Measurements from ENCODE around the gene GLIS1. TPM values are rescaled to one million over a fixed set of nuclear protein-coding genes. Genes with fewer than 3 reads are reported as not detected.

The GLIS1 gene
- total RNA-seq, 1 experiment from 2014 or later: 0.39 TPM

- no peak for TF ChIP-seq ZBTB33 (IDR thresholded peaks at IDR 0.05; ENCODE audit: extremely low read depth, insufficient replicate concordance, low read length)
Measured at GRCh38 chr1:53666566-53666965, 72.4 kb downstream of the GLIS1 start (continued).

- no peak for ATAC-seq
- ChIA-PET POLR2A (no interaction called here), CTCF (no interaction called here)
Measured at GRCh38 chr1:53665996-53666395, 73.0 kb downstream of the GLIS1 start.

More at GRCh38 chr1:53665996-53666395, 73.0 kb downstream of the GLIS1 start:
- no TSS peak for BruUV-seq (replicated peaks)
- Histone ChIP-seq H3K4me2 (ENCODE audit: low read length) (no peak overlapping the region), H3K27ac (ENCODE audit: low read depth, low read length) (no peak overlapping the region), H2AFZ (ENCODE audit: low read depth, low read length, poor library complexity, severe bottlenecking) (no peak overlapping the region), H3K9ac (ENCODE audit: low read length) (no peak overlapping the region), H4K20me1 (ENCODE audit: insufficient read depth) (no peaks in the 10 kb centered on the region), H3K9me3 (ENCODE audit: control insufficient read depth in 1 of 2, insufficient read depth in 1 of 2, low read depth in 1 of 2, low read length in 2 of 2) (no peaks in the 10 kb centered on the region), H3K4me1 (ENCODE audit: control insufficient read depth in 1 of 2, insufficient read depth in 2 of 2, low read length in 2 of 2) (no peaks in the 10 kb centered on the region), H3K79me2 (ENCODE audit: insufficient read depth, low read length) (no peaks in the 10 kb centered on the region), H3K27me3 (ENCODE audit: insufficient read depth, low read length) (peaks cover 19% of the 10 kb centered on the region), H3K4me3 (replicated peaks in 1 of 2; ENCODE audit: low read depth in 1 of 2, low read length in 2 of 2) (no peak overlapping the region), H3K9me2 (ENCODE audit: insufficient read depth) (no peaks in the 10 kb centered on the region), H3K36me3 (ENCODE audit: control insufficient read depth in 1 of 2, insufficient read depth in 2 of 2, low read length in 2 of 2) (no peaks in the 10 kb centered on the region)
- RAD21 ChIA-PET (ENCODE audit: low non-redundant PET in 1 of 2, low total read pairs in 2 of 2, uncharacterized antibody in 2 of 2, unreplicated experiment in 2 of 2): no interaction called here
- intact Hi-C loops (cut with micrococcal nuclease): no loop called here
- TF ChIP-seq ZNF274 (IDR thresholded peaks at IDR 0.05; ENCODE audit: low read depth, low read length) (no peak), RAD21 (IDR thresholded peaks at IDR 0.05; ENCODE audit: low read depth) (no peak), CEBPB (IDR thresholded peaks at IDR 0.05; ENCODE audit: low read depth) (no peak), CTCF (IDR thresholded peaks at IDR 0.05 in 2 of 3, conservative IDR thresholded peaks at IDR 0.05 in 1 of 3; ENCODE audit: borderline replicate concordance in 1 of 3, insufficient read depth in 1 of 3, low read depth in 2 of 3, low read length in 2 of 3) (no peak), POLR2A (IDR thresholded peaks at IDR 0.05; ENCODE audit: borderline replicate concordance, extremely low read depth, insufficient read depth, insufficient read length) (no peak), ELF1 (IDR thresholded peaks at IDR 0.05; ENCODE audit: borderline replicate concordance, low read depth) (no peak), EZH2phosphoT487 (IDR thresholded peaks at IDR 0.05; ENCODE audit: borderline replicate concordance) (no peak), JUND (IDR thresholded peaks at IDR 0.05) (no peak), ATF3 (IDR thresholded peaks at IDR 0.05) (no peak), SIN3A (IDR thresholded peaks at IDR 0.05; ENCODE audit: low read depth) (no peak), FOSL1 (IDR thresholded peaks at IDR 0.05; ENCODE audit: low read depth) (no peak), TCF7L2 (IDR thresholded peaks at IDR 0.05; ENCODE audit: borderline replicate concordance, extremely low read depth, insufficient read depth, insufficient read length) (no peak), MAX (IDR thresholded peaks at IDR 0.05) (no peak), SP1 (IDR thresholded peaks at IDR 0.05; ENCODE audit: low read depth) (no peak)
- DNase-seq (ENCODE audit: low read depth, low spot score): no peak
